GM21528 (cell line): ENCODE results near the gene AARS2.
"Not testable (repeated sequence)": the region's sequence is repeated elsewhere in the genome, so short reads cannot be mapped to it uniquely, and the experiment has no call there.

Source experiments
- ATAC-seq: cut with Tn5 transposase; IDR thresholded peaks from one replicate; pipeline ENCODE4 v1.9.1; 2021; ENCODE audit warnings: mild to moderate bottlenecking, moderate library complexity; ENCODE audit not compliant: unreplicated experiment, low FRiP score

Gene AARS2

GRCh38 chr6:44312901-44313788, at the start of gene AARS2:
TSS of gene AARS2 (minus strand) at chr6:44313347. CDS start at chr6:44313323, 24 bp downstream.
- ATAC-seq, result peak; percentile 79

- no peak for ATAC-seq
Measured at GRCh38 chr6:44361947-44362346, 48.8 kb upstream of the AARS2 start.

- ATAC-seq, result no peak
Measured at GRCh38 chr6:44359973-44360372, 46.8 kb upstream of the AARS2 start.

GRCh38 chr6:44356487-44356886, 43.3 kb upstream of the AARS2 start:
- no peak for ATAC-seq

- no peak for ATAC-seq
Measured at GRCh38 chr6:44355640-44356039, 42.5 kb upstream of the AARS2 start.

- no peak for ATAC-seq
Measured at GRCh38 chr6:44353336-44353735, 40.2 kb upstream of the AARS2 start.

GRCh38 chr6:44352259-44352658, 39.1 kb upstream of the AARS2 start:
- ATAC-seq, result no peak

- not testable (repeated sequence) for ATAC-seq
Measured at GRCh38 chr6:44350650-44350994, 37.5 kb upstream of the AARS2 start.

GRCh38 chr6:44349904-44350649, 36.9 kb upstream of the AARS2 start:
- ATAC-seq, result no peak

GRCh38 chr6:44346818-44347217, 33.7 kb upstream of the AARS2 start:
- not testable (repeated sequence) for ATAC-seq

- no peak for ATAC-seq
Measured at GRCh38 chr6:44342489-44342888, 29.3 kb upstream of the AARS2 start, which contains the start of gene SPATS1. TSS of gene SPATS1 (plus strand) at chr6:44342650. CDS start at chr6:44343096, 446 bp downstream.

- no peak for ATAC-seq
Measured at GRCh38 chr6:44342052-44342451, 28.9 kb upstream of the AARS2 start.

GRCh38 chr6:44341095-44341890, 28.1 kb upstream of the AARS2 start:
- ATAC-seq, result no peak

GRCh38 chr6:44339763-44340625, 26.8 kb upstream of the AARS2 start:
- no peak for ATAC-seq

GRCh38 chr6:44339301-44339700, 26.2 kb upstream of the AARS2 start:
- no peak for ATAC-seq

- ATAC-seq, result no peak
Measured at GRCh38 chr6:44338228-44339122, 25.3 kb upstream of the AARS2 start.

- ATAC-seq, result no peak
Measured at GRCh38 chr6:44335631-44336030, 22.5 kb upstream of the AARS2 start.

- ATAC-seq, result no peak
Measured at GRCh38 chr6:44333942-44334341, 20.8 kb upstream of the AARS2 start.
